Endodermal cell (in vitro differentiated cells): ENCODE data around the gene STXBP6. TPM values are rescaled to one million over a fixed set of nuclear protein-coding genes. Genes with fewer than 3 reads are reported as not detected.

Experiments
- DNase-seq: peaks from one replicate; pipeline ENCODE4 v3.0.0-alpha.2; 2017
- H3K27ac ChIP-seq: 2 replicates; pipeline ENCODE4 v1.5.1; 2013; ENCODE audit warnings: mild to moderate bottlenecking, low read depth, low read length, moderate library complexity
- H3K27me3 ChIP-seq: 2 replicates; pipeline ENCODE4 v1.6.1; 2013; ENCODE audit warnings: mild to moderate bottlenecking, low read length, moderate library complexity; ENCODE audit not compliant: insufficient read depth, control insufficient read depth, poor library complexity, severe bottlenecking
- H3K36me3 ChIP-seq: 2 replicates; pipeline ENCODE4 v1.7.0; 2013; ENCODE audit warnings: mild to moderate bottlenecking, low read length, moderate library complexity; ENCODE audit not compliant: control insufficient read depth, insufficient read depth
- H3K4me1 ChIP-seq: one replicate; pipeline ENCODE4 v1.7.0; 2013; ENCODE audit warnings: low read length; ENCODE audit not compliant: control insufficient read depth, insufficient read depth
- H3K4me3 ChIP-seq: 2 replicates; pipeline ENCODE4 v1.5.1; 2013; ENCODE audit warnings: mild to moderate bottlenecking, low read length, moderate library complexity
- H3K9ac ChIP-seq: 2 replicates; pipeline ENCODE4 v1.6.1; 2013; ENCODE audit warnings: mild to moderate bottlenecking, low read length, moderate library complexity; ENCODE audit not compliant: poor library complexity, severe bottlenecking; ENCODE audit errors: extremely low read depth
- H3K9me3 ChIP-seq: 2 replicates; pipeline ENCODE4 v1.6.1; 2013; ENCODE audit warnings: mild to moderate bottlenecking, low read length, moderate library complexity; ENCODE audit not compliant: control insufficient read depth
- H3K27ac Mint-ChIP-seq: 2 replicates; pipeline ENCODE4 v1.8.0; 2020; ENCODE audit warnings: mixed read lengths
- H3K27me3 Mint-ChIP-seq: 2 replicates; pipeline ENCODE4 v1.8.0; 2021; ENCODE audit warnings: mild to moderate bottlenecking, mixed read lengths; ENCODE audit not compliant: insufficient read depth
- H3K36me3 Mint-ChIP-seq: 2 replicates; pipeline ENCODE4 v1.8.0; 2020; ENCODE audit warnings: low read depth, mixed read lengths
- H3K4me1 Mint-ChIP-seq: 2 replicates; pipeline ENCODE4 v1.8.0; 2020; ENCODE audit warnings: mixed read lengths
- H3K4me3 Mint-ChIP-seq: 2 replicates; pipeline ENCODE4 v1.8.0; 2020; ENCODE audit warnings: mild to moderate bottlenecking, moderate library complexity, mixed read lengths
- H3K9me3 Mint-ChIP-seq: 2 replicates; pipeline ENCODE4 v1.8.0; 2020; ENCODE audit warnings: mild to moderate bottlenecking, mixed read lengths
- WGBS, 2 experiments: methylation state at CpG; one replicate each; pipeline versions ENCODE4 v1.1.5 to v1.1.7; 2013; ENCODE audit warnings: missing lambda C conversion rate in 2 of 2, mixed read lengths in 1 of 2; ENCODE audit not compliant: insufficient coverage in 1 of 2, insufficient read length in 1 of 2; 5-methylcytosine and 5-hydroxymethylcytosine counted together
- total RNA-seq, 2 donors: library from RNA; stranded (reverse); fragmentation: NEBNext Ultra II Directional in 1 of 2; extraction: Animal tissue kit (Norgen Biotek cat#: 25700) in 1 of 2; gene quantifications; 2 replicates in 1 of 2; 3 replicates in 1 of 2; pipeline ENCODE4 v1.2.1, GENCODE V29; 2021
- TF ChIP-seq, protein P1 (sequence below): fragments of 200-600 bp; sonication (generic); conservative IDR thresholded peaks from 2 replicates; pipeline ENCODE4 v1.5.0; 2021; ENCODE audit warnings: antibody characterized with exemption, mild to moderate bottlenecking

STXBP6 gene
- total RNA-seq, 2 donors from 2014 or later = 0.64 to 1.5 TPM

DNA sequence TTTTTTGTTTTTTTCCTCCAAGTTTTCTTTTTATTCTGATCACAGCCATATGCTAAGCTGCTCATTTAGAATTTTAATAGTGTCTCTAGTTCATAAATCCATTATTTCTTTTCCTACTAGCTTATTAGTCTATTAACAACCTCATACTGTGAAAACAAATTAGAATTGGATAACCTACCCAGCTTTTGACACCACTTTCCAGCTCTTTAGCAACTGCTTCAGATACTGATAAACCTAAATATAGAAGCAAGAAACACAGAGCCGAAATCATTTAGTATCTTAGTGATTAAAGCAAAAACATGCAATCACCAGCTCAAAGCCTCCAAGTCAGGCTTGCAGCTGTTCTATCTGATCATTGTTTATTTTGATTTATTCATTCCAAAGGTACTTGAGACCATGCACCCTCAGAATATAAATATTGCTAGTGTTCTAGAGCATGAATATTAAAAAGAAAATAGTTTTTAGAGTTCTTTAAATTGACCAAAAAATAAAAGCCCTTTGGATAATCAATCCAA is 121.5 kb downstream of the STXBP6 start:
- Histone ChIP-seq H3K9me3 (no peaks in the 10 kb centered on the region), H3K9ac (no peak overlapping the region), H3K4me1 (peaks cover 6% of the 10 kb centered on the region), H3K27ac (no peak overlapping the region), H3K36me3 (no peaks in the 10 kb centered on the region), H3K4me3 (no peak overlapping the region), H3K27me3 (peaks cover 31% of the 10 kb centered on the region)
- peaks cover 33% of the 10 kb centered on the region for H3K4me1 Mint-ChIP-seq
- no peaks in the 10 kb centered on the region for H3K36me3 Mint-ChIP-seq
- no peak overlapping the region for H3K27ac Mint-ChIP-seq
- no peak for DNase-seq
- no peaks in the 10 kb centered on the region for H3K9me3 Mint-ChIP-seq
- H3K27me3 Mint-ChIP-seq = peaks cover 38% of the 10 kb centered on the region
- no peak overlapping the region for H3K4me3 Mint-ChIP-seq
- TF ChIP-seq, protein P1, sequence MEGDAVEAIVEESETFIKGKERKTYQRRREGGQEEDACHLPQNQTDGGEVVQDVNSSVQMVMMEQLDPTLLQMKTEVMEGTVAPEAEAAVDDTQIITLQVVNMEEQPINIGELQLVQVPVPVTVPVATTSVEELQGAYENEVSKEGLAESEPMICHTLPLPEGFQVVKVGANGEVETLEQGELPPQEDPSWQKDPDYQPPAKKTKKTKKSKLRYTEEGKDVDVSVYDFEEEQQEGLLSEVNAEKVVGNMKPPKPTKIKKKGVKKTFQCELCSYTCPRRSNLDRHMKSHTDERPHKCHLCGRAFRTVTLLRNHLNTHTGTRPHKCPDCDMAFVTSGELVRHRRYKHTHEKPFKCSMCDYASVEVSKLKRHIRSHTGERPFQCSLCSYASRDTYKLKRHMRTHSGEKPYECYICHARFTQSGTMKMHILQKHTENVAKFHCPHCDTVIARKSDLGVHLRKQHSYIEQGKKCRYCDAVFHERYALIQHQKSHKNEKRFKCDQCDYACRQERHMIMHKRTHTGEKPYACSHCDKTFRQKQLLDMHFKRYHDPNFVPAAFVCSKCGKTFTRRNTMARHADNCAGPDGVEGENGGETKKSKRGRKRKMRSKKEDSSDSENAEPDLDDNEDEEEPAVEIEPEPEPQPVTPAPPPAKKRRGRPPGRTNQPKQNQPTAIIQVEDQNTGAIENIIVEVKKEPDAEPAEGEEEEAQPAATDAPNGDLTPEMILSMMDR = no peak
- 76% methylated on average over 1 of the region's 1 CpG; no CpG with 5 or more reads in 1 of the 2 experiments for WGBS, 2 experiments

DNA sequence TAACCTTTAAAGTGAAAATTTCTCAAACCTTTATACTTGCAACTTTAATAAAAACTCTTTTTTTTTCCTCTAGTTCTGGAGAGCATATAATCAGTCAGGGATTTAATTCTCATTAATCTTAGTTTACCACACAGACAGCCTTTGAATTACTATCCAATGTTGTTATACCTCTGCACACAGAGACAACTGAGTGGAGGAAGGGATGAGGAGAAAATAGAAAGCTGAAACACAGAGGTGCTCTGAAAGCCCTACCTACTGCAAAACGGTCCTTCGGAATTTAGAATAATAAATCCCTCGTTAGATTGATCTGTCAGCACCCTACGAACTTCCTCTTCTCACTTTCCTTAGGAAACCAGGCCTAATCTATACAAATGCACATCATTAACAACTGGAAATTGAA is 122.1 kb downstream of the STXBP6 start:
- H3K4me1 ChIP-seq = peaks cover 6% of the 10 kb centered on the region
- peaks cover 37% of the 10 kb centered on the region for H3K27me3 ChIP-seq
- H3K4me3 ChIP-seq = no peak overlapping the region
- DNase-seq = no peak
- Mint-ChIP-seq H3K27me3 (peaks cover 38% of the 10 kb centered on the region), H3K4me1 (peaks cover 33% of the 10 kb centered on the region), H3K4me3 (no peak overlapping the region), H3K27ac (no peak overlapping the region), H3K9me3 (no peaks in the 10 kb centered on the region), H3K36me3 (no peaks in the 10 kb centered on the region)
- H3K36me3 ChIP-seq = no peaks in the 10 kb centered on the region
- TF ChIP-seq, protein P1 = no peak
- WGBS, 2 experiments = 53 to 58% methylated on average over 2 to 4 of the region's 4 CpGs
- H3K9ac ChIP-seq = no peak overlapping the region
- no peak overlapping the region for H3K27ac ChIP-seq
- H3K9me3 ChIP-seq = no peaks in the 10 kb centered on the region

DNA sequence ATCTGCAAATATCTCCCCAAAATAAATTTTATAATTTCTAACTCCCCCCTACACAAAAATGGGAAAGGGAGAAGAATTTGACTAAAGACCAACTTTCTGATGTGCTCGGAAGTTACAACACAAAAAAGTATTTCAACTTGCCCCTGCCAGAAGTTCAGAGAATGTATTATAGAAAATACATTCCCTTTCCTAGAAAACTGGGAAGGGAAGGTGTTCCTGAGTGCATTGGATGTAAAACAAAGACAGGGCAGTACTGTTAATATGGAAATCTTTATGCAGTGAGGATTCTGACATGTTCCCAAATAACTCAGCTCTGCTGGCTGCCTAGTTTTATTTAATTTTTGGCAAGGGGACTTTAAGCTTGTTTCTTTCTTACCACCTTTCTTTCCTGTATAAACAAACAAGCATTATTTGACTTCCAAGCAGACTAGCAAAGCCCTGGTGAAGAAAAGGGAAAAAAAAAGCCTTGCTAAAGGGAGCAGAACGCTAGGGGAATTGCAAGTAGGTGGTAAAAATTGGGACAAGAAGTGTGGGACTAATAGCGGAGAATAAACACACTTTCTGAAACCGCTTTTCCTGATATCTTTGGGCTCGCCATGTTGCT is 124.1 kb downstream of the STXBP6 start:
- TF ChIP-seq, protein P1 = no peak
- Histone ChIP-seq H3K4me3 (no peak overlapping the region), H3K9me3 (no peaks in the 10 kb centered on the region), H3K9ac (no peak overlapping the region), H3K36me3 (no peaks in the 10 kb centered on the region), H3K27me3 (peaks cover 46% of the 10 kb centered on the region), H3K27ac (no peak overlapping the region), H3K4me1 (peaks cover 6% of the 10 kb centered on the region)
- no peaks in the 10 kb centered on the region for H3K36me3 Mint-ChIP-seq
- H3K27ac Mint-ChIP-seq = no peak overlapping the region
- no peak overlapping the region for H3K4me3 Mint-ChIP-seq
- H3K9me3 Mint-ChIP-seq = no peaks in the 10 kb centered on the region
- 84 to 97% methylated on average over 4 of the region's 5 CpGs for WGBS, 2 experiments
- no peak for DNase-seq
- H3K4me1 Mint-ChIP-seq = peaks cover 33% of the 10 kb centered on the region
- H3K27me3 Mint-ChIP-seq = peaks cover 37% of the 10 kb centered on the region
